Thoracic aorta (tissue), 2 donors: ENCODE results near the gene CES1. TPM values are rescaled to one million over a fixed set of nuclear protein-coding genes. Genes with fewer than 3 reads are reported as not detected.
"Not testable (repeated sequence)": the region's sequence is repeated elsewhere in the genome, so short reads cannot be mapped to it uniquely, and the experiment has no call there.

Experiments used
- ATAC-seq: fragments of 150-250 bp; one replicate; pipeline ENCODE4 v1.8.0; 2017; ENCODE audit warnings: low read depth; ENCODE audit not compliant: insufficient number of reproducible peaks, low FRiP score
- DNase-seq: peaks from one replicate; pipeline ENCODE4 v3.0.0-alpha.2; 2020; ENCODE audit warnings: low spot score
- H3K27ac ChIP-seq, 2 donors: fragments of 200-600 bp; sonication (generic); 1 replicate in 1 of 2; 2 replicates in 1 of 2; pipeline ENCODE4 v1.5.1; 2016; ENCODE audit warnings: mild to moderate bottlenecking in 2 of 2, moderate library complexity in 2 of 2
- H3K27me3 ChIP-seq: fragments of 200-600 bp; sonication (generic); replicated peaks from 2 replicates; pipeline ENCODE4 v1.6.0; 2016; ENCODE audit warnings: mild to moderate bottlenecking; ENCODE audit not compliant: insufficient read depth
- H3K36me3 ChIP-seq: fragments of 200-600 bp; sonication (generic); one replicate; pipeline ENCODE4 v1.5.1; 2016
- H3K4me1 ChIP-seq, 2 donors: fragments of 200-600 bp; sonication (generic); 1 replicate in 1 of 2; 2 replicates in 1 of 2; pipeline versions ENCODE4 v1.5.1 to v1.6.0; 2016; ENCODE audit warnings: low read depth in 2 of 2, mild to moderate bottlenecking in 1 of 2; ENCODE audit not compliant: control insufficient read depth in 1 of 2
- H3K4me3 ChIP-seq: fragments of 200-600 bp; sonication (generic); 2 replicates; pipeline ENCODE4 v1.5.1; 2016; ENCODE audit warnings: mild to moderate bottlenecking
- H3K9me3 ChIP-seq: fragments of 200-600 bp; sonication (generic); 2 replicates; pipeline ENCODE4 v1.5.1; 2016
- total RNA-seq, 2 donors: library from RNA; depleted of rRNA; stranded (reverse); fragments of >200 nt; gene quantifications; one replicate each; pipeline versions ENCODE4 v1.1.0 to v1.2.3, GENCODE V29; 2016
- TF ChIP-seq, protein P1 (sequence below): fragments of 200-600 bp; sonication (generic); IDR thresholded peaks from one replicate; pipeline ENCODE4 v1.5.1; 2019; ENCODE audit warnings: antibody characterized with exemption

Gene CES1
- total RNA-seq, 2 donors from 2014 or later = 22.7 to 24.8 TPM

DNA sequence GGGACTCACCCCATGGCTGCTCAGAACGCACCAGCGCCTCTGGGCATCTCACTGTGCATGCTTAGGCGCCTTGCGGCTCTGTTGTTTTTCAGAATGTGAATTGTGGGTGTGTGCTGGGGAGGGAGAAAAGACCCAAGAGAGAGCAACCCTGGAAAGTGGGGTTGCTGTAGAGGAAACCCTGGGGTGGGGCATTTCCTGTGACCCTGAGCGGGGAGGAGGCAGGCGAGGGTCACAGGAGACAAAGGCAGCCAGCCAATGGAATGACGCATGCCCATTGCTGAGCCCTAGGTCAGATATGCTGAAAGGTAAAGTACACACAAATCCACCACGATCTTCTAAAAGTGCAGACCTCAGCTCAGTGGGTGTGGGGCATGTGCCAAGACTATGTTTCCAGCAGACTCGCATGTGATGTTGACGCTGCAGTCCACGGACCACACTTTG, 39.9 kb downstream of the CES1 start:
- not testable (repeated sequence) for H3K27ac ChIP-seq, ATAC-seq, H3K4me3 ChIP-seq, H3K9me3 ChIP-seq, DNase-seq, H3K4me1 ChIP-seq, H3K27me3 ChIP-seq, H3K36me3 ChIP-seq

DNA sequence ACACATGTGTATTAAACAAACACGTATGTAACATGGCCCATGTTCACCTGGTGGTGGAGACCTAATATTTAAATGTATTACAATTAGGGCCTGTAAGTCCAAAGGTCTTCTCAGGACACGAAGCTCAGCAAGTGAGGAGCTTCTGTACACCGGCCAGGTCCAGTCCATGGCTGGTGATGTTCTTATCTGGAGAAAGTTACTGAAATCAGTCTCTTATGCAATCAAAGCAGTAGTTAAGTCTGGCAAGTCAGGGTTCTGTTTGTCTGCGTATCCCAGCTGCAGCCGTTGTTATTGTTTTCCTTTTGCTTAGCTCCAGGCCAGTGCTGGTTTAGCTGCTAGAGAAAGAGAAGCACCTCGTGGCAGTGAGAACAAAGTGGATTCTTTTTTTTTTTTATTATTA, 41.4 kb downstream of the CES1 start:
- not testable (repeated sequence) for H3K36me3 ChIP-seq, H3K4me1 ChIP-seq, ATAC-seq, H3K9me3 ChIP-seq, DNase-seq, H3K4me3 ChIP-seq, H3K27ac ChIP-seq, H3K27me3 ChIP-seq

- not testable (repeated sequence) for H3K4me1 ChIP-seq, ATAC-seq, H3K36me3 ChIP-seq, DNase-seq, H3K27ac ChIP-seq, H3K4me3 ChIP-seq, H3K9me3 ChIP-seq, H3K27me3 ChIP-seq
These were observed 42.7 kb downstream of the CES1 start for GRCh38 chr16:55790240-55790639.

GRCh38 chr16:55782793-55783091, 50.2 kb downstream of the CES1 start:
- ATAC-seq, DNase-seq, H3K4me3 ChIP-seq, H3K4me1 ChIP-seq, H3K9me3 ChIP-seq, H3K27me3 ChIP-seq, H3K36me3 ChIP-seq, H3K27ac ChIP-seq: not testable (repeated sequence)

DNA sequence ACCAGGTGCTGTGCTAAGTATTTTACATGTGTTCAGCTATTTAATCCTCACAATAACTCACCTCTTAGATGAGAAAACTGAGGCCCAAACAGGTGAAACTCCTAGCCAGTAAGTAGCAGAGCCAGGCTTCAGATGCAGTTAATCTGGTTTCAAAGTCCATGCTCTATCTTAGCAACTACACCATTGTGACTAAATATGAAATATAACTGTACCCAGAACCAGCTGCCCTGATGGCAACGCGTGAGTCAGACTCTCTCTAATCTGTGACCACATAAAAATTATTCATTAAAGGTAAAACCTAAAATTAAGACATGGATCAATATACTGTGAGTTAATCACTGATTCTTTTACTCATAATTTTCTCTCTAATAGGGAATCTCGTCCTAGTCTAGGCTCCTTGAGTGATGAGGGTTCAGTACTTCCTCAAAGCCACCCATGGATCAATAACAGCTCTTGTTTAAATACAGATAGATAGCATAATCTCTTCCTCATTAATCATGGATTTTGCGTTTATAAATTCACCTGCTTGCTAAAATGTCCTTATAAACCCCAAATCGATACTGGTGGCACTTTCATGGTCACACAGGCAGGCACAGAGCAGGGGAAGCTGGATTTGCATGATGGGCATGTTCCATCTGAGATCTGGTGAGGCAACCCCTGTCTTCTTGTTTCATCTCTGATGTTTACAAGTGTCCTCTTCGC, 50.7 kb downstream of the CES1 start:
- not testable (repeated sequence) for H3K4me3 ChIP-seq, DNase-seq, ATAC-seq, H3K9me3 ChIP-seq, H3K4me1 ChIP-seq, H3K36me3 ChIP-seq, H3K27me3 ChIP-seq, H3K27ac ChIP-seq

GRCh38 chr16:55781456-55781855, 51.4 kb downstream of the CES1 start:
- H3K36me3 ChIP-seq, ATAC-seq, DNase-seq, H3K27ac ChIP-seq, H3K4me3 ChIP-seq, H3K27me3 ChIP-seq, H3K4me1 ChIP-seq, H3K9me3 ChIP-seq: not testable (repeated sequence)

GRCh38 chr16:55780095-55780407, 52.8 kb downstream of the CES1 start:
- H3K4me1 ChIP-seq, H3K36me3 ChIP-seq, H3K9me3 ChIP-seq, DNase-seq, ATAC-seq, H3K27ac ChIP-seq, H3K4me3 ChIP-seq, H3K27me3 ChIP-seq: not testable (repeated sequence)

GRCh38 chr16:55779402-55780094, 53.3 kb downstream of the CES1 start:
- no peak overlapping the region for H3K27ac ChIP-seq
- no peaks in the 10 kb centered on the region for H3K4me1 ChIP-seq
- DNase-seq (no peak), ATAC-seq (no peak)
- no peaks in the 10 kb centered on the region for H3K27me3 ChIP-seq
- no peak overlapping the region for H3K4me3 ChIP-seq
- H3K9me3 ChIP-seq = no peaks in the 10 kb centered on the region
- no peaks in the 10 kb centered on the region for H3K36me3 ChIP-seq
- TF ChIP-seq, protein P1, sequence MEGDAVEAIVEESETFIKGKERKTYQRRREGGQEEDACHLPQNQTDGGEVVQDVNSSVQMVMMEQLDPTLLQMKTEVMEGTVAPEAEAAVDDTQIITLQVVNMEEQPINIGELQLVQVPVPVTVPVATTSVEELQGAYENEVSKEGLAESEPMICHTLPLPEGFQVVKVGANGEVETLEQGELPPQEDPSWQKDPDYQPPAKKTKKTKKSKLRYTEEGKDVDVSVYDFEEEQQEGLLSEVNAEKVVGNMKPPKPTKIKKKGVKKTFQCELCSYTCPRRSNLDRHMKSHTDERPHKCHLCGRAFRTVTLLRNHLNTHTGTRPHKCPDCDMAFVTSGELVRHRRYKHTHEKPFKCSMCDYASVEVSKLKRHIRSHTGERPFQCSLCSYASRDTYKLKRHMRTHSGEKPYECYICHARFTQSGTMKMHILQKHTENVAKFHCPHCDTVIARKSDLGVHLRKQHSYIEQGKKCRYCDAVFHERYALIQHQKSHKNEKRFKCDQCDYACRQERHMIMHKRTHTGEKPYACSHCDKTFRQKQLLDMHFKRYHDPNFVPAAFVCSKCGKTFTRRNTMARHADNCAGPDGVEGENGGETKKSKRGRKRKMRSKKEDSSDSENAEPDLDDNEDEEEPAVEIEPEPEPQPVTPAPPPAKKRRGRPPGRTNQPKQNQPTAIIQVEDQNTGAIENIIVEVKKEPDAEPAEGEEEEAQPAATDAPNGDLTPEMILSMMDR = no peak
